ENCODE results near the gene PAX5.

DNA sequence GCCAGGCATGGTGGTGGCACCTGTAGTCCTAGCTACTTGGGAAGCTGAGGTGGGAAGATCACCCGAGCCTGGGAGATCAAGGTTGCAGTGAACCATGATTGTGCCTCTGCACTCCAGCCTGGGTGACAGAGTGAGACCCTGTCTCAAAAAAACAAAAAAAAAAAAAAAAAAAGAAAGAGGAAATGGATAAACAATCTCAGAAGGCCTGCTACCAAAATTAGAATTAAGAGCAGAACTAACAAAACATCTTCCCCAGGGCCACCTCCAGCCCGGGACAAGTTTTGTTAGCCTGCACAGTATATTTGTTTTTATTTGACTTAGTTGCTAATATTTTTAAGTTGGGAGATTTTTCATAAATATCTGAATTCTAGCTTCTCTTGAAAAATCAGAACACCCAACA, 23.1 kb downstream of the PAX5 start:
- no peak for TF ChIP-seq POLR2A (IDR thresholded peaks at IDR 0.05; ENCODE audit: low read length)
- no peak for TF ChIP-seq GATA1 (IDR thresholded peaks at IDR 0.05; ENCODE audit: low read depth, low read length)
